GM19035 (cell line): Measurements from ENCODE around the gene ATRIP.
"Not testable (repeated sequence)": the region's sequence is repeated elsewhere in the genome, so short reads cannot be mapped to it uniquely, and the experiment has no call there.

ENCODE experiments used
- ATAC-seq: cut with Tn5 transposase; IDR thresholded peaks from one replicate; pipeline ENCODE4 v1.9.1; 2021; ENCODE audit not compliant: unreplicated experiment

The ATRIP gene

GRCh38 chr3:48446425-48447193 is at the start of gene ATRIP:
ATRIP (plus strand) TSS chr3:48446737; CDS start chr3:48446846, 109 bp downstream.
- ATAC-seq: peak; percentile 86

GRCh38 chr3:48397767-48398681 is 48.5 kb upstream of the ATRIP start:
- ATAC-seq: no peak

DNA sequence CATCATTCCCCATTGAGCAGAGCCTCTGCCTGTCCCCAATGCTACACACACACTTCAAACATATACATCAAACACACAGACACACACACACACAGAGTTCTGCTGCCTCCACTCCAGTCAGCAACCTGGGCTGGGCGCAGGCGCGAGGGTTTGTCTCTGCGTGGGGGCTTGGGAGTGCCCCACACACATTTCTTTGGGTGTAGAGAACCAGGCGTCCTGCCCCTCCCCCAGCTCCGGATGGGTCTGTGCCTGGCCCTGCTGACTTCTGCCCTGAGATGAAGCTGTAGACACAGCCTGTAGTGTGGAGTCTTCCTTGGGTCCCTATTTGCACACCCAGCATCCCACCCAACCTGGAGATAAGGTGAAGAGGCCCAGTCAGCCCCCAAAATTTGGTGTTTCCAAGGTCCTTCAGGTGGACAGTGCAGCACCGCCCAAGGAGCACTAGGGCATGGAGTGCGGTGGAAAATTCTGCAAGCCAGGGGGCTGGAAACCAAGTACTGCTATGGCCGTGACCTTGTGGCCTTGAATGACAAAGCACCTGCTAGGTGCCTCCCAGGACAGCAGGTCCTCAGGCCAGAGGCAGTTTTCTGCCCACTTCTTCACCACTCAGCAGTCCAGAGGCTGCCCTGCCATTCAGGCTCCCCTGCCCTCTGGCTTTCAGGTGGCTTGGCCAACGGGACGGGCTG is 47.7 kb upstream of the ATRIP start:
- no peak for ATAC-seq

DNA sequence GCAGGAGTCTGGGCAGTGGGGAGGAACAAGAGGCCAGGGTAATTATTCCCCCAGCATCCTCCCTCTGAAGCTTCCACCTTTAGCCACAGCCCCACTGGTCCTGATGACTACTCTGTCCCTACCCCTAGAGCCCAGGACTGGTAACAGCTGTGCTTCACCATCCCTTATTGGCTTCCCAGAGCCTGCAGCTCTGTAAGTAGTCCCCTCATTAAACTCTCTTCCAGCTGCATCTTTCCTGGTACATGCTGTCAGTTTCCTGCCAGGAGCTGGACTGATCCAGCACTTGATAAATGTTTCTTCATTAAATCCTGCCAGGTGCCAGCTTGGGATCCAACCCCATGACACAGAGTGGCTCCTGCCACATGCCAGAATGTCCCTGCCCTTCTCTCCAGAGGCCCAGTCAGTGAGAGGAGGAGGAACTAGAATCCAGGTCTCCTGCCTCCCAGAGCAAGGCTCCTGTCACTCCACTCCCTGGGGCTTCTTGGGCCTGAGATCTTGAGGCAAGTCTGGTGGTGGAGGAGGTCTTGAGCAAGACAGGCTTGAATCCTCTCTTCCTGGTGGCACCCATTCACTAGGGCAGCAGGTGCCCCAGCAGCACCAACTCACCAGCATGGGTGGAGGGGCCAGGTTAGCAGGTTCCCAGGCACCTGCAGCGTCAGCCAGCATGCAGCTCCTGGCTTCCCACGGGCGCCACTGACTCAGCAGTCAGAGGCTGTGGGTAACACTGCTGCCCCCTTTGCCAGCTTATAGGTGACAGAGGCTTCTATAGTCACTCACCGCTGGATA is 47.0 kb upstream of the ATRIP start:
- ATAC-seq: no peak

- ATAC-seq: no peak
Observed at GRCh38 chr3:48400824-48401433, 45.6 kb upstream of the ATRIP start.

- not testable (repeated sequence) for ATAC-seq
Observed at GRCh38 chr3:48401434-48401901, 45.1 kb upstream of the ATRIP start.

DNA sequence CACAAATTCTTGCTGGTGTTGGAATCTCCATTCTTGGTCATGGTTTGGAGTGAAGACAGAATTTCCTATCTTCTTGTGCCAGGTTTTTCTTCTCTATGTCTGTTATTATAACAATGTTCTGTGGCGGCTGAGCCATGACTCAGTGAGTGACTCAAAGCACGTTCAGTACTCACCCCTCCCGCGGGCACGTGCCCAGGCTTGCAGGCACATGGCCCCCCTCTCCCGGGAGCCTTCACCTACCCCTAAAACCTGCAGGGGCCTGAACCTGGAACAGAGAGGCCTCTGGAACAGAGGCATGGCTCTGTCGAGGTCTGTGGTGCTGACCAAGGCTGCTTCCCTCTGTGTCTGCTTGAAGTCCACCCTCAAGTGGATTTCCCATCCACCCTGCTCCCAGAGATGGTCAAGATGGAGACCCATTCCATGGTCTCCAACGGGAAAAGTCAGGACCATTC is 44.2 kb upstream of the ATRIP start:
- no peak for ATAC-seq

DNA sequence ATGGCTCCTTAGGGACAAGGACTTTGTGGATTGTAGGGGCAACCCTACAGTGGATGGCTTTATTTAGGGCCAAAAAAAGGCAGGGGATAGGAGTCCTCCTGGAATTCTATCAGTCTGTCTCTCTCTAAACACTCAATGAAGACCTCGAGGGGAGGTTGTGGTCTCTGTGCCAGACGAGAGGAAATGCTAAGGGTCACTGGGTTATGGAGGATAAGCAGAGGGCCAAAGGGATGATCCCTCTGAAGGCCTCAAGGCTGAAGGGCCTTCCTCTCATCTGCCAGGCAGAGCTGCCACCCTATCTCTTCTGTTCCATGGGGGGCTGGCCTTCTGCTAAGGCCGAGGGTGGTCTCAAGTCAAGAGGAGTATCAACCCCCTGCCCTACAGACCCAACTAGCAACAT is 43.6 kb upstream of the ATRIP start:
- no peak for ATAC-seq

DNA sequence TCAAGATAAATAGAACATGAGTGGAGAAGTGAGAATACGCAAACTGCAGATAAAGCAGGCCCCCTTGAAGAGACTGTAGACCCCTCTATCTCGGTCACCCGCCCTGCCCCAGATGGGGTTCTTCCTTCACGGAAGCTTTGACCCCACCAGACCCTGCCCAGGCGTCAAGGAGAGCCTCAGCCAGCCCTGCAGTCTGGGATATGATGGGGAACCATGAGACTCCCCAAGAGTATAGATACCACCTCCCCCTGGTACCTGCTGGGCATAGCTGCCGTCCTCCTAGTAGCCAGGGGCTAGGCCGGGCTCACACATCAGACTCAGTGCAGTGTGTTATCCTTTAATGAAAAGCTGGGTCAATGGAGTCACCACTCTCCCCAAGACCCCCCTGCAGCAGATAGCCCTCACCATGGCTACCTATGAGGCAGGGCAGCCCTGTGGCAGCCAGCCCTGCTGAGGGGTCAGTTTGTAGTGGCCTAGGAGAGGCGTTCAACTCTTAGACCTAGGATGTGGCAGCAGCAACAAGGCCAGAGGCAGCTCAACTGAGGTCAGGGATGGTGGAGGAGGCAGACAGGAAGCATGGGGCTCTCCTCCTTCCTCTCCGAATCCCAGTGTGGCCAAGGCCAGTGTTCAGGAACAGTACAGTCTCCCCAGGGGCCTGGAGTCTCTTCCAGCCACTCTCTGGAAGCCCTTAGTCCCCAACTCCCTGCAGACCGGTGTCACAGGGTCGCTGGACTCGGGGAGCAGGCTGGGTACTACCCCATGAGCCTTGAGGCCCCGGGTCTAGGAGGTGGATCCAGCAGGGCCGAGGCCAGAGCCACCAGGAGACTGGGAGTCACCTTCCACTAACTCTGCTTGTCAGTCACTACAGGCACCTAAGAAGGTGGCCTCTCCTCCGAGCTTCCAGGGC is 42.8 kb upstream of the ATRIP start:
- ATAC-seq: no peak

DNA sequence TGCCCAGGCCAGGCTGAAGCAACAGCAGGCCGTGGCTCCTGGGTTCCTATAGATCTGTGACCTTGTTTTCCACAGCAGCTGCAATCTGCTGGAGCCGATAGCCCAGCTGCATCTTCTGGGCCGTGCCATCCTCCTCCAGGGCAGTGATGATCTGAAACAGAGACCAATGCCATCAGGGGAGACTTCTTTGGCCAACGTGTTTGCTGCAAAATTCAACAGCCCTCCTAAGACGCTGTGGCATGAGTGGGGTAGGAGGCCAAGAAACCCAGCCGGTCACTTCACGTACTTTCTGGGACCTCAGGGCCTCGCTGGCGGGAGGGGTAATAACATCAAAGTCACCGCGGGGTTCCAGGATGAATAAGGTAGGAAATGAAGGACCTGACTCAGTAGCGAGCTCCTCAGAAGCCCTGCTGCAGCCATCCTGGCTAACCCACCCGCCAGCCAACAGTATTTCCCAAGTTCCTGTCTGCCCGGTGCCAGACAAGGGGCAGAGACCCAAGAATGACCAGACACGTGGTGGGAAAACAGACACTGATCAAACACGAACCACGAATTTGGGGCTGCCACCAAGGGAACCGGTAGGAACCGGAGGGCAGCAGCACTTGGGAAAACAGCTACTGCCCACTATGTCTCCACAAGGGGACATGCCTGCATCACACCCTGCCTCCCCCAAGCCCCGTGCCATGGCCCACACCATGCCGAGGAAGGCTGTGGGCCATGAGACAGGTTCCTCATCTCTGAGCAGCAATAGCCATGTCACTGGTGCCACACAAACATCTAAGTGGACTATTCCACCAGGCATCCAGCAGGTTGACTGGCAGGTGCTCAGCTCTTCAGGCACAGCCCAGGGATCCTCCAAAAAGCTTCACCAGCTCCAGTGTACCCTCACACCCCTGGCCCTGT is 41.8 kb upstream of the ATRIP start:
- ATAC-seq: no peak

DNA sequence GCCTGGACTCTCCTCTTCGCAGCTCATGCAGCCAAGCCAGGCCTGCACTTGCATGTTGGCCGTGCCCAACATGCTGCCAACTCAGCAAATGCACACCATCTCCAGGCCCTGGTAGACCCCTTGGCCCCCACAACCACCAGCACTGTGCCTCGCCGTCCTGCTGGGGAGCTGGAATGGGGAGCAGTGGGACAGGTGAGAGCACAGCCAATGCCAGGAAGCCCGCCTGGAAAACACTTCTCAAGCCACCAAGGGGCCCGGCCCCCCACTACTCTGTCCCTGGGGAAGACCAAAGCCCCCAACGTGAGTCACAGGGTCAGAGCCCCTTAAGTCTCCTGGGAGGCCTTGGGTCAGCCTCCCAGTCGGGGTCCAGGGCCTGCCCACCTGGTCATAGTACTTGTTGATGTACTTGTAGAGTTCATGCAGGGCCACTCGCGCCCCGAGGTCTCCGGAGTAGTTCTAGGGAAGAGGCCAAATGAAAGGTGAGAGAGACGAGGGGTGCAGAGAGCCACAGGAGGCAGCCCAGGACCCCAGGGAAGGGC is 41.1 kb upstream of the ATRIP start:
- no peak for ATAC-seq

DNA sequence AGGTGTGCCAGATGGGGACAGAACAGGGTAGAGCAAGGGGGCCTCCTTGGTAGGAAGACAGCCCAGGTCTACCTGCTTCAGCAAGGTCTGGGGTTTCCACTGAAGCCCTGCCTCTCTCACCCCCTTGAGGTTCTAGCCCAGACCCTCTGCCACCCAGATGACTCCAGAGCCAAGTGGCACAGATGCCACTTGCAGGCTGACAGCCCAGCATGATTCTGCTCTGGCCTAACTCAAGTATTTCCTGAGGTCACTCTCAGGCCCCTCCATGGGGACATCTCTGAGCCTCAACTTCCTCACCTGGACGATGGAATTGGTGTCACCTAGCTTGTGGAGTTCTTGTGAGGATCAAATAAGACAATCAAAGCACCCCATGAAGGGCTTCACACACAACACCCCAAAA is 40.6 kb upstream of the ATRIP start:
- no peak for ATAC-seq

DNA sequence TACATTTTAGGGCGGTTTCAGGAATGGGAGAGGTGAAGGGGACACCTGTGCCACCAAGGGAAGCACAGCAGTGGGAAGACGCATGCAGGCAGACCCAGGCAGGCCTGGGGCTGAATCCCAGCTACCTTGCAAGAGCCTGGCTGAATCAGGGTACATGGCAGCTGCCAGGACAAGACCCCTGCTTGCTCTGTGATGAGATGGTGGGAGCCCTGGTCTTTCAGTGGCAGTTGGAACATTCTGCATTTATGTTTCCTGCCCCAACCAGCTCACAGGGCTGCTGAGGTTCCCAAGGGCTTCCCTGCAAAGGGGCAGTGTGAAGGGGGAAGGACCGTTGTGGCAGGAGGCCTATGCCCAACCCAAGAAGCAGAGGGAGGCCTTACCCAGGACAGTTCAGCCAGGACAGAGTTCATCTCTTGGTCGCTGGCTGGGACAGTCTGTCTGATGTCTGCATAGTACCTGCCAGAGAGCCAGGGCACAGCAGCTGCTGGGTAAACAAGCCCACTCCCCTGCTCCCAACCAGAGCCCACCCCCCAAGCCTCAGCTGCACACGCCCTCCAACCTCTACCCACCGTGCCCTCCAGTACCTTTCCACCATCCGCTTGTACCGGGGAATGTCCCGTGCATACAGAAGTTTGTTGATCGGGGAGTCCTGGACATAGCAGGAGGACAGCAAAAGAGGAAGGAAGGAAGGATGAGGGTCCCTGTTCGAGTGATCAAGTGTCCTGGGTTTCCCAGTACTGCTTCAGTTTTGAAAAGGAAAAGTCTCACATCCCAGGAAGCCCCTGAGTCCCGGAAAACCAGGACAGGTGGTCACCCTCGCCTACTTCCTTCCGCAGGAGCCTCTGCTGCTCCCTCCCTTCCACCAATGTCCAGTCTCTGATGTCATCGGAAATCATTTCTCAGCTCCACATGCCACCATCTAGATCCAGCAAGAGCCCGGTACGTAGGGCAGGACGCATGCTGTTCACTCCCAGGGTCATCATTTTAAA is 39.8 kb upstream of the ATRIP start:
- ATAC-seq: no peak

- no peak for ATAC-seq
Observed at GRCh38 chr3:48407542-48408099, 38.9 kb upstream of the ATRIP start.

- no peak for ATAC-seq
Observed at GRCh38 chr3:48408823-48409281, 37.7 kb upstream of the ATRIP start.
